NCI-H226 (cell line): ENCODE measurements around the gene ANKRD36.
"Not testable (repeated sequence)": the region's sequence is repeated elsewhere in the genome, so short reads cannot be mapped to it uniquely, and the experiment has no call there.

Source experiments
- DNase-seq: peaks from one replicate; pipeline ENCODE4 v3.0.0-alpha.2; 2015

The ANKRD36 gene

DNA sequence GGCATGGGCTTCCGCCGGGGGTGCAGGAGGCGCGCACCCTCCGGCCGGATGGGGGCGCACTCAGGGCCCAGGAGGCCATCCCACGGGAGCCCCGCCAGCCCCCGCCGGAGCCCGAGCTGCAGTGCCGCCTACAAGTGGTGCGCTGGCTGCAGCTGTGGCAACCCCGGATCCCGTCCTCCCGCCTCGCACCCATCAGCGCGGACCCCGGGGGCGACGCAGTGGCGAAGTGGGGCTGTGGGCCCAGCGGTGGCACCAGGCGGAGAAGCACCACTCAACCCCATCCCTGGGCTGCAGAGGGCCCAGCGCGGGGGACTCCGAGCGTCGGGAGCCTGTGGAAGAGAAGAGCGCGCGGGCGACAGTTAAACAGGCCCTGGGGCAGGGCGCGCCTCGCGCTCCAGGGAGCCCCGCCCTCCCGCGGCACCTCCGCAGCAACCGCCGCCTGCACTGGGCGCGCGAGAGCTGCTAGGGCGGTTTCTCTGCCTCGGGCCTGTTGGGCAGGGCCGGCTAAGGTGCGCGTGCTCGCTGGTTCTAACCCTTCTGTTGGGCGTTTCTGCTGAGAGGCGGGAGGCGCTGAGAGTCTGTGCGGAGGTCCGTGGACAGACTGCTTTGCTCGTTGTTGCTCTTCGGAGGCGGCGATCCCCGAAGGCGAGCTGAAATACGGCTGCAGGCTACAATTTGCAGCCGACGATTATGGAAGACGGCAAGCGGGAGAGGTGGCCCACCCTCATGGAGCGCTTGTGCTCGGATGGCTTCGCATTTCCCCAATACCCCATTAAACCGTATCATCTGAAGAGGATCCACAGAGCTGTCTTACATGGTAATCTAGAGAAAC, at the start of gene ANKRD36:
TSS of gene ANKRD36 (plus strand) at position 104 of the 832 bp plus-strand sequence. CDS start at position 691, 587 bp downstream.
- peak; percentile 74 for DNase-seq

- DNase-seq: not testable (repeated sequence)
Observed at GRCh38 chr2:97066030-97066429, 46.9 kb upstream of the ANKRD36 start.

DNA sequence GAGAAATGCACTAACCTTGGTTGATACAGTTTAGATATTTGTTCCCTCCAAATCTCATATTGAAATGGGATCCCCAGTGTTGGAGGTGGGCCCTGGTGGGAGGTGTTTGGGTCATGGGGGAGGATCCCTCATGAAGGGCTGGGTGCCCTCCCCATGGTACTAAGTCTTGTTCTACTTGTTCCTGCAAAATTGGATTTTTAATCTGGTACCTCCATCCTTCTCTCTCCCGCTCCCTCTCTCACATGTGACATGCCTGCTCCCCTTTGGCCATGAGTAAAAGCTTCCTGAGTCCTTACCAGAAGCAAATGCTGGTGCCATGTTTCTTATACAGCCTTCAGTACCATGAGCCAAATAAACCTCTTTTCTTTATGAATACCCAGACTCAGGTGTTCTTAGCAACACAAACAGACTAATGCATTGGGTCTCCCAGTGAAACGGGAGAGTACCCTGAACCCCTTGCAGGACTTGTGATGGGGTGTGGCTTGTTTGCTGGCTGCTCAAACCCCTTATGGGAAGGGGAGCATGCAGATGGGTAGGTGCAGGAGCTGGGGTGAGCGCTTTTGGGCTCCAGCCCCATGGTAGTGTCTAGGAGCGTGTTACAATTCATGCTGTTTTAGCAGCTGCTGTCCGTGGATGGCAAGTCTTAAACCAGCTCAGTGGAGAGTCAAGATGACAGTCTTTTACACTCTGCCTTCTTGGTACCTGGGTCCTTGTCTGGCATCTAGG, 45.5 kb upstream of the ANKRD36 start:
- no peak for DNase-seq

GRCh38 chr2:97068074-97068473, 44.9 kb upstream of the ANKRD36 start:
- no peak for DNase-seq

GRCh38 chr2:97068722-97069121, 44.2 kb upstream of the ANKRD36 start:
- not testable (repeated sequence) for DNase-seq

- DNase-seq: not testable (repeated sequence)
Observed at GRCh38 chr2:97070915-97071314, 42.0 kb upstream of the ANKRD36 start.

DNA sequence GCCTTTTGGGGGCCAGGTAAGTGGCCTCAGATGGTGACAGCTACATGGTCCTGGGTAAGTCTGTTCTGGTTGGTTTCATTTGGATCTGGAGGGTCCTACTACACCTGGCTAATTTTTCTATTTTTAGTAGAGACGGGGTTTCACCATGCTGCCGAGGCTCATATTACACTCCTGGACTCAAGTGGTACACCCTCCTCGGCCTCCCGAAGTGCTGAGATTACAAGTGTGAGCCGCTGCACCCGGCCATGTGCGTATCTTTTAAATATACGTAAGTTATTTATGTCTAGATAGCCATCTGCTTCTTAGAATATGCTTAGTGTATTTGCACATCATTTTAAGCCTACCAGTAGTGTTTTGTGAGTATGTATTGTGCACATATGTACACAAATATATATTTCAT, 35.7 kb upstream of the ANKRD36 start:
- not testable (repeated sequence) for DNase-seq

GRCh38 chr2:97080855-97081254, 32.1 kb upstream of the ANKRD36 start:
- not testable (repeated sequence) for DNase-seq

DNA sequence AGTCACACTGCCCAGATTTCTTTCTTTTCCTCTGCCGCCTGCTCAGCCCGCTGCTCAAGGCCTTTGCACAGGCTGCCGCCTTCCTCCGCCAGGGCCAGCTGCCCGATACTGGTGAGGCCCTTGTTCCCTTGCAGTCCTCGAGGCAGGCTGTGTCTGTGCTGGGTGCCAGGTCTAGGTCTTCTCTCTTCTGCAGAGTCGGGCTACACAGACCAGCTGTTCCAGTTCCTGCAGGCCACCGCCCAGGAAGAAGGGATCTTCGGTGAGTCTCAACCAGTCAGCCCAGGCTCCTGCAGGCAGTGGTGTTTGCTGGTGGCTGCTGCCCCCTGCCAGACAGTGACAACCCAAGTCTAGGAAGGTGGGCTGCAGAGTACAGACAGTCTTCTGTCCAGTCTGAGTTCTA, 30.7 kb upstream of the ANKRD36 start:
- DNase-seq: not testable (repeated sequence)

DNA sequence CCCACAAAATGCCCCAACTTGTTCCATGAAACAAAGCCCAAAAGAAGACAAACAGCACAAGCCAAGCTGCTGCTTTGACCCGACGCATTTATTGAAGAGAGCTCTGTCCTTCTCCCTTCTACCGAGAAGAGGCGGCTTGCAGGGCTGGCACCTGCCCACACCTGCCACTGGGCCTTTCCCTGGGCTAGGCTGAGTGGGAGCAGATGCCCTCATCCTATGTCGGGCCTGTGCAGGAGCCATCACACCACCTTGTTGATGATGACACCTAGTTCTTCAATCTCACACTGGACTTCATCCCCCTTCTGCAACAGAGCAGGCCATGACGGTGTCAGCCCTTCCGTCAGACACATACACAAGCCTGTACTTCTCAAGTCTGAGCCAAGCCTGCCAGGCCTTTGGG, 29.4 kb upstream of the ANKRD36 start:
- DNase-seq: not testable (repeated sequence)

GRCh38 chr2:97085093-97085492, 27.9 kb upstream of the ANKRD36 start:
- DNase-seq: not testable (repeated sequence)

DNA sequence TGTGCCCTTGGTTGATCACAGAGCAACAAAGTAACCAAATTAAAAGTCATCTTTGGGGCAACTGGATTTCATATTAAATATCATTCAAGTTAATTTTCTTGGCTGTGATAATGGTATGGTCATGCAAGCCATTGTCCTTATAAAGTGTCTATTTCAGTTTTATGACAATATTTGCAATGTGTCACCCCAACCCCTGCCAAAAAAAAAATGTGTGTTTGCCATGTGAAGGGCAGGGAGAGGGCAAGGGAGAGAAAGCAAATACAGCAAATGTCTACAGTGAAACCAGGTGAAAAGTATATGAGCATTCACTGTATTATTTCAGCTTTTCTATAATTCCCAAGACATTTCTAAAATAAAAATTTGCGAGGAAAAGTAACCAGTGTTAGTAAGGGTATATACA, 24.2 kb upstream of the ANKRD36 start:
- not testable (repeated sequence) for DNase-seq

DNA sequence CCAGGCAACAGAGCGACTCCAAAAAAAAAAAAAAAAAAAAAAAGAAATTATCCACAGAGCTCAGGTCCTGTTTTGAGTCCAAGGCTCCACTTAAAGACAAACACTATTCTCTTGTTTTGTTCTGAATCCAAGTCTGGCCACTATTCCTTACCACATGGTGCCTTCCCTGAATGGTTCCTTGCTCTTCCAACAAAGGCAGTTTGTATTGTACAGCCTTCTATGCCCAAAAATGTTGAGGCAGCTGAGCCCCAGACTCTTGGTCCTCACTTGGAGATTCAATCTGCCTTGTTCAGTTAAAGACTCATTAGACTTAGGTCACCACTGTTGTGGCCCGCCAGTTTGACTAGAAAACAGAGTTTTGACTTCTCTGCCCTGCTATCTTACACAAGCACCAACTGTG, 20.0 kb upstream of the ANKRD36 start:
- not testable (repeated sequence) for DNase-seq

DNA sequence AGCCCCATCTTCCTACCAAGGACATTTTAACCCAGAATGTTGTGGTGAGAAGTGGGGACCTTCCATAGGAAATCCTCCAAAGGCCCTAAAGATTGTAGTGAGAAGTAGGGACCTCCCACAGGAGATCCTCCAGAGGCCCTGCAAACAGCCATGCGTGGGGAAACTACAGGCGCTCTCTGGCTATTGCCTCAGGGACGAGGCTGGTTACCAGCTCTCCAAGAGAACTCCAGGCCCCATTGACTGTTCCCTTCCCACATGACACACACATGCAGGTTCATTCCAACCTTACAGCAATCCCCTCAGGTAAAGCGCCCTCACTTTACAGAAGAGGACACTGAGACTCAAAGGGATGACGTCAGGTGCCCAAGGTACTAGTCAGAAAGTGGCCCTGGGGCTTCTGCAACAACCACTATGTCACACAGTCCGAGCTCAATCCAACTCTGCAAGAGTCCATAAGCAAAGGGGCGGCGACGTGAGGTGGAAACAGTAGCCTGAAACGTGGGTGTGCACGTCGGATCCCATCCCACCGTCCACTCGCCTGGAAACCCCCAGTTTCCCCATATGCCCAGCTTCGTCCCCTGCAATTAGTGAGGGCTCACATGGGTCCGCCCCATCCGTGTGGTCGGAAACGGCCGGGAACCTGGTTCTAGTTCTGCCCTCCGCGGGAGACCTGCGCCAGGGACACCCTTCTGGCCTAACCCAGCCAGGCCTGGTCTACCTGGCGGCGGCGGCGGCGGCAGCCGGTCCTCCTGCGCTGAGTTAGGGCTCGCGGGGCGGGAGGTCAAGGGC, 18.8 kb upstream of the ANKRD36 start:
- not testable (repeated sequence) for DNase-seq

DNA sequence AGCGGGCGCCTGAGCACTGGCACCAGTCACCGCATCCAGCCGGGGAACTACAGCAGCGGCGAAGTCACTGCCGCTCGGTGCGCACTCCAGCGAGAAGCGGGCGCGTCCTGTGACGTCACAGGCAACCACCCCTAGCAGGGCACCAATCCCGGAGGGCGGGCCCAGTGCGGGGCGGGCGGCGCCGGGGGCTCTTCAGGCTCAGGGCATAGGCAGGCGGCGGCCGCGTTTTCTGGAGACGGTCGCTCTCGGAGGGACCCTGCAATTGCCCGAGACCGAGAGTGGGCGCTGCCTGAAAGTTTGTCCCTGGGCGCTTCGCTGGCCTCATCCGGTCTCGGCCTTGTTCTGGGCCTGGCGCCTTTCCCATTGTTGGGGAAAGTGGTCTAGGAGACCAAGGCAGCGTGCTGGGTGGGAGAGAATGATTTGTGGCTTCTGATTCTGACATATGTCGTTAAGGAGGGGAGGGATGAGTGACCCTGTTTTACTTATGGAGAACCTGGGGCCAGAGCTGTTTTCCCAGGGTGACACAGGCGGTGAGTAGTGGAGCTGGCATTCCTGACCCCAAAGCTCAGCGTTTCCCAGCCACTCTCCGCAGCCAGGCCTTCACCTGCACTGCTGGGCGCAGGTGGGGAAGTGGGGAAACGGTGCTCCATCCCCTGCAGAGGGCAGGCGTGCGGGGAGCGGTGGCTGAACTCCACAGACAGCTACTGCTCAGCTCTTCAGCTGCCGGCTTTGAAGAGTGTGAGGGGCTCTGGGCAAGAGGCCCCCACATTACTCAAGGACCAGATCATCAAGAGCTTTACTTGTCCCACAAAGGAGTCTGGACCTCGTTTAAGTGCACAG, 18.0 kb upstream of the ANKRD36 start, which contains the start of gene FAHD2B:
TSS of gene FAHD2B (minus strand) at position 111 of the 840 bp plus-strand sequence. CDS start 3,176 bp downstream, outside the sequence.
- DNase-seq: peak; percentile 22

- no peak for DNase-seq
Observed at GRCh38 chr2:97095661-97096060, 17.3 kb upstream of the ANKRD36 start.

GRCh38 chr2:97098786-97099372, 14.1 kb upstream of the ANKRD36 start:
- DNase-seq: not testable (repeated sequence)

DNA sequence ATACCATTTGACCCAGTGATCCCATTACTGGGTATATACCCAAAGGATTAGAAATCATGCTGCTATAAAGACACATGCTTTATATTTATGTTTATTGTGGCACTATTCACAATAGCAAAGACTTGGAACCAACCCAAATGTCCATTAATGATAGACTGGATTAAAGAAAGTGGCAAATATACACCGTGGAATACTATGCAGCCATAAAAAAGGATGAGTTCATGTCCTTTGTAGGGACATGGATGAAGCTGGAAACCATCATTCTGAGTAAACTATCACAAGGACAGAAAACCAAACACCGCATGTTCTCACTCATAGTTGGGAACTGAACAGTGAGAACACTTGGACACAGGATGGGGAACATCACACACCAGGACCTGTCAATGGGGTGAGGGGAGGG, 6.1 kb upstream of the ANKRD36 start:
- not testable (repeated sequence) for DNase-seq

DNA sequence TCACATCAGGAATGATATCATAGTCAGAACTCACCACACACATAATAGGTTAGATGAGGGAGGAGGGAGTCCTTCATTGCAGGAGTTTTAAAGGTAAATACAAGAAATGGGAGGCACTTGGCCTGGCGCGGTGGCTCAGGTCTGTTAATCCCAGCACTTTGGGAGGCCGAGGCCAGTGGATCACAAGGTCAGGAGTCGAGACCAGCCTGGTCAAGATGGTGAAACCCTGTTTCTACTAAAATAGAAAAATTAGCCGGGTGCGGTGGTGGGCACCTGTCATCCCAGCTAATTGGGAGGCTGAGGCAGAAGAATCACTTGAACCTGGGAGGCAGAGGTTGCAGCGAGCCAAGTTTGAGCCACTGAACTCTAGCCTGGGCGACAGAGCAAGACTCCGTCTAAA, 1.7 kb upstream of the ANKRD36 start:
- not testable (repeated sequence) for DNase-seq

- peak; percentile 14 for DNase-seq
Observed at GRCh38 chr2:97112320-97113049, 468 bp upstream of the ANKRD36 start.

DNA sequence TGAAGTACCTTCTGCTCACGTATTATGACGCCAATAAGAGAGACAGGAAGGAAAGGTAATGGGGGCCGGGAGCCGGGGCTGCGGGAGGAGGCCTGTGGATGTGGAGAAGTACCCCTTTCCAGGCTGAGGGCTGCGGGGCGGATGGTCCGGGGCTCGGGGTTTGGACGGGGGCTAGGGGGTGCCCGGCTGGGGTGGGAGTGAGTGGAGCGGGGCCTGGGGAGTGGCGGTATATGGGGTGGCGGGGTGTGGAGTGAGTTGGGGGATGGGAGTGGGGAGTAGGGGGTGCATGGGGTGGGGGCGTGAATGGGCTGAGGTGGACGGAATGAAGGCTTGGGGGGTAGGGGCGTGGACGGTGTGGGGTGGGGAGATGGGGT, 916 bp downstream of the ANKRD36 start:
- not testable (repeated sequence) for DNase-seq
